Vagina (tissue), 2 donors: ENCODE measurements around the gene RAB37. TPM values are rescaled to one million over a fixed set of nuclear protein-coding genes. Genes with fewer than 3 reads are reported as not detected.

Source experiments
- DNase-seq, 2 donors: peaks; one replicate each; pipeline ENCODE4 v3.0.0-alpha.2; 2017; ENCODE audit errors: extremely low spot score in 2 of 2
- H3K27ac ChIP-seq: fragments of 200-600 bp; sonication (generic); one replicate; pipeline ENCODE4 v1.5.1; 2019
- H3K27me3 ChIP-seq: fragments of 200-600 bp; sonication (generic); one replicate; pipeline ENCODE4 v1.5.1; 2019
- H3K36me3 ChIP-seq, 2 donors: fragments of 200-600 bp; sonication (generic); one replicate each; pipeline ENCODE4 v1.5.1; 2017 to 2019
- H3K4me1 ChIP-seq: fragments of 200-600 bp; sonication (generic); one replicate; pipeline ENCODE4 v1.5.1; 2019
- H3K4me3 ChIP-seq, 2 donors: fragments of 200-600 bp; sonication (generic); 1 replicate in 1 of 2; 2 replicates in 1 of 2; pipeline ENCODE4 v1.5.1; 2016 to 2019
- H3K9me3 ChIP-seq: fragments of 200-600 bp; sonication (generic); one replicate; pipeline ENCODE4 v1.5.1; 2019
- POLR2A ChIP-seq, 2 donors: fragments of 450-650 bp; IDR thresholded peaks; one replicate each; pipeline ENCODE4 v1.6.1; 2017; ENCODE audit warnings: antibody characterized with exemption in 2 of 2, mild to moderate bottlenecking in 2 of 2, moderate library complexity in 2 of 2
- POLR2AphosphoS5 ChIP-seq, 2 donors: sonication (generic); formaldehyde crosslinking; IDR thresholded peaks; one replicate each; pipeline ENCODE4 v1.9.0; 2017; ENCODE audit warnings: antibody characterized with exemption in 2 of 2, mild to moderate bottlenecking in 2 of 2, low read depth in 1 of 2; ENCODE audit not compliant: insufficient read depth in 1 of 2
- intact Hi-C: fragments of 100-400 bp; cut with DNase I; formaldehyde crosslinking; loops from one replicate; pipeline ENCODE4 v1.15.1; 2023
- total RNA-seq: library from RNA; depleted of rRNA; stranded (reverse); fragments of >200 nt; gene quantifications from one replicate; pipeline ENCODE4 v1.2.3, GENCODE V29; 2016
- TF ChIP-seq, protein P1 (sequence below), 3 experiments: fragments of 450-650 bp in 2 of 3; fragments of 200-600 bp in 1 of 3; sonication (generic) in 1 of 3; IDR thresholded peaks; one replicate each; pipeline ENCODE4 v1.5.1; 2017 to 2019; ENCODE audit warnings: antibody characterized with exemption in 3 of 3, mild to moderate bottlenecking in 2 of 3, moderate library complexity in 2 of 3

The RAB37 gene
- total RNA-seq, 1 donor from 2014 or later: 7.1 TPM

DNA sequence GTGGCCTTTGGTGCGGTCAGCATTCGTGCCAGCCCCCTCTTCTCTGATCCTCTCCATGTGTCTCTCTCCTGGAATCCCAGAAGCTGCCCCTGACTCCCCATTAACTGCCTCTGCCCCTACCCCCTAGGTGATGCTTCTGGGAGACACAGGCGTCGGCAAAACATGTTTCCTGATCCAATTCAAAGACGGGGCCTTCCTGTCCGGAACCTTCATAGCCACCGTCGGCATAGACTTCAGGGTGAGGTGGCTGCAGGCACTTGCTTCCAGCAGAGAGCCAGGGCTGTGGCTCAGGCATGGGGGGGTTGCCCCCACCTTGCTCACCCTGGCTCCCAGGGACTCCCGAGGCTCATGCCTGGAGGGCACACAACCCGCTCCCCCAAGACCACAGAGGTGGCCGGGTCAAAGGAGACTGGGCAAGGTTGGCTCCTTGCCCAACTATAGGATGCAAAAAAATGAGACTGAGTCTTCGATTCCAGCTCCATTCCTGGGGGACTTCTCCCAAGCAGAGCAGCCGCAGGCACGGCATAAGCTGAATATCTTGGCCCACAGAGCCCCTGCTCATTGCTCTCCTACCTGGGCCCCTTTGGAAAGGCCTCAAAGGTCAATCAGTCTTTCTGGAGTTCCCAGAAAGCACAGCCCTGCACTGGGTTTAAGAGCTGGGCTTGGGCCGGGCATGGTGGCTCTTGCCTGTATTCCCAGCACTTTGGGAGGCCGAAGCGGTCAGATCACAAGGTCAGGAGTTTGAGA is 3.8 kb downstream of the RAB37 start:
- H3K4me3 ChIP-seq: no peak overlapping the region
- no peaks in the 10 kb centered on the region for H3K27me3 ChIP-seq
- no peak overlapping the region for H3K27ac ChIP-seq
- TF ChIP-seq POLR2AphosphoS5 (IDR thresholded peaks at IDR 0.05; ENCODE audit: insufficient read depth in 1 of 2, low read depth in 1 of 2) (no peak), POLR2A (IDR thresholded peaks at IDR 0.05) (no peak)
- TF ChIP-seq, protein P1, sequence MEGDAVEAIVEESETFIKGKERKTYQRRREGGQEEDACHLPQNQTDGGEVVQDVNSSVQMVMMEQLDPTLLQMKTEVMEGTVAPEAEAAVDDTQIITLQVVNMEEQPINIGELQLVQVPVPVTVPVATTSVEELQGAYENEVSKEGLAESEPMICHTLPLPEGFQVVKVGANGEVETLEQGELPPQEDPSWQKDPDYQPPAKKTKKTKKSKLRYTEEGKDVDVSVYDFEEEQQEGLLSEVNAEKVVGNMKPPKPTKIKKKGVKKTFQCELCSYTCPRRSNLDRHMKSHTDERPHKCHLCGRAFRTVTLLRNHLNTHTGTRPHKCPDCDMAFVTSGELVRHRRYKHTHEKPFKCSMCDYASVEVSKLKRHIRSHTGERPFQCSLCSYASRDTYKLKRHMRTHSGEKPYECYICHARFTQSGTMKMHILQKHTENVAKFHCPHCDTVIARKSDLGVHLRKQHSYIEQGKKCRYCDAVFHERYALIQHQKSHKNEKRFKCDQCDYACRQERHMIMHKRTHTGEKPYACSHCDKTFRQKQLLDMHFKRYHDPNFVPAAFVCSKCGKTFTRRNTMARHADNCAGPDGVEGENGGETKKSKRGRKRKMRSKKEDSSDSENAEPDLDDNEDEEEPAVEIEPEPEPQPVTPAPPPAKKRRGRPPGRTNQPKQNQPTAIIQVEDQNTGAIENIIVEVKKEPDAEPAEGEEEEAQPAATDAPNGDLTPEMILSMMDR (IDR thresholded peaks at IDR 0.05): no peak
- no peaks in the 10 kb centered on the region for H3K36me3 ChIP-seq
- no peaks in the 10 kb centered on the region for H3K9me3 ChIP-seq
- peaks cover 38% of the 10 kb centered on the region for H3K4me1 ChIP-seq
- DNase-seq: no peak
- intact Hi-C loops: no loop called here

DNA sequence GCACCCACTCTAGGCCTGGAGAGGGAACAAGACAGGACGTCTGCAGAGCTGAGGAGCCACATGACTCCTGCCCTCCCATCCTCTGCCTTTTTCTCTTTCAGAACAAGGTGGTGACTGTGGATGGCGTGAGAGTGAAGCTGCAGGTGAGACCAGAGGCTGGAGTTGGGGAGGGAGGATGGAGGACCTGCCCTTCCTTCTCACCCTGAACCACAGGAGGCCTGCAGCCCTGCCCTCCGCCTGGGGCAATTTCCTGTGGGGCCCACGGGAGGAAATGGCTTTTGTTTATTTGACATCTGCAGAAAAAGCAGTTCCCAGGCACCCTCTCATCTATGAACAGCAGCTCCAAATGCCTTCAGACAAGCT is 5.1 kb downstream of the RAB37 start:
- no peak for TF ChIP-seq POLR2A (IDR thresholded peaks at IDR 0.05)
- TF ChIP-seq, protein P1 (IDR thresholded peaks at IDR 0.05): no peak
- no peak for TF ChIP-seq POLR2AphosphoS5 (IDR thresholded peaks at IDR 0.05; ENCODE audit: insufficient read depth in 1 of 2, low read depth in 1 of 2)
- H3K27ac ChIP-seq: no peak overlapping the region
- no peaks in the 10 kb centered on the region for H3K27me3 ChIP-seq
- intact Hi-C loops: no loop called here
- no peaks in the 10 kb centered on the region for H3K36me3 ChIP-seq
- H3K4me1 ChIP-seq: peaks cover 27% of the 10 kb centered on the region
- no peak for DNase-seq
- no peak overlapping the region for H3K4me3 ChIP-seq
- no peaks in the 10 kb centered on the region for H3K9me3 ChIP-seq

DNA sequence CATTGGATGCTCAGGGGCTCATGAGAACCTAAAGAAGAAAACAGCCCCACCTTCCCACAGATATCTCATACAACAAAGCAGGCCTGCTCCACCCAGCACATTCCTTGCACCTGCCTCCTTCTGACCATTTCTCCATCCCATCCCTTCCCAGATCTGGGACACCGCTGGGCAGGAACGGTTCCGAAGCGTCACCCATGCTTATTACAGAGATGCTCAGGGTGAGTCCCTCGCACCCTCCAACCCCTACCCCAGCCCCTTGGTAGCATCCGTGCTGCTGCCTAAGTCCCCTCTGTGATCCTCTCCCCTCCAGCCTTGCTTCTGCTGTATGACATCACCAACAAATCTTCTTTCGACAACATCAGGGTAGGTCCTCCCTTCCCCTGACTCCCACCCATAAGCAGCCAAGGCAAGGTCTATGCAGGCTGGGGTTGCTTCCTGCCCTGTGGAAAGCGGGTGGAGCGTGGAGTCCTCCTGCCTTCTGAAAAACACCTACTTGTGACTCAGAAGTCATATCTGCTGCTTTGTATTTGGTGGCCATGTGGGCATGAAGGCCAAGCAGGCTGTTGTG is 6.0 kb downstream of the RAB37 start:
- Histone ChIP-seq H3K36me3 (no peaks in the 10 kb centered on the region), H3K9me3 (no peaks in the 10 kb centered on the region), H3K4me3 (no peak overlapping the region), H3K27me3 (no peaks in the 10 kb centered on the region), H3K4me1 (peaks cover 25% of the 10 kb centered on the region), H3K27ac (no peak overlapping the region)
- TF ChIP-seq, protein P1 (IDR thresholded peaks at IDR 0.05): no peak
- TF ChIP-seq POLR2AphosphoS5 (IDR thresholded peaks at IDR 0.05; ENCODE audit: insufficient read depth in 1 of 2, low read depth in 1 of 2) (no peak), POLR2A (IDR thresholded peaks at IDR 0.05) (no peak)
- no peak for DNase-seq
- intact Hi-C loops: no loop called here

DNA sequence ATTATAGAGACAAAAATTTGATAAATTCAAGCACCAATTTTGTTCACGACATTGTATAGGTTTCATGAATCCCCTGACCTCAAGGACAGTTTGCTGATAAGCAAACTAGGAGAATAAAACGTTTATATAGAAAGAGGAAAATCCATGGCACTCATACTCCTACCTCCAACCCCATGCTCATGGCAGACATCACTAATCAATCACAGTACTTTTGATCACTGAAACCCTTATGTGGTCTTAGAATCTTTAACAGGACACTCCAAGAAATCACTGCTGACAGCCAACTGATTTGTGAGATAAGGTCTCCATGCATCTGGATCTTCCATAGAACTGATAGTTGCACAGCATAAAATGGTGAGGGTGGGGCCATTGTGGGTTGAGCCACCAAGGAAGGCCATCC is 6.7 kb downstream of the RAB37 start:
- no peak for DNase-seq
- H3K9me3 ChIP-seq: no peaks in the 10 kb centered on the region
- no peaks in the 10 kb centered on the region for H3K36me3 ChIP-seq
- H3K4me3 ChIP-seq: no peak overlapping the region
- no peak overlapping the region for H3K27ac ChIP-seq
- intact Hi-C loops: loop anchor here (2.0 kb wide), 1 partner anchor 121 kb away; no protein-coding TSS in a partner anchor
- TF ChIP-seq POLR2AphosphoS5 (IDR thresholded peaks at IDR 0.05; ENCODE audit: insufficient read depth in 1 of 2, low read depth in 1 of 2) (no peak), POLR2A (IDR thresholded peaks at IDR 0.05) (no peak)
- TF ChIP-seq, protein P1 (IDR thresholded peaks at IDR 0.05): no peak
- peaks cover 20% of the 10 kb centered on the region for H3K4me1 ChIP-seq
- no peaks in the 10 kb centered on the region for H3K27me3 ChIP-seq

DNA sequence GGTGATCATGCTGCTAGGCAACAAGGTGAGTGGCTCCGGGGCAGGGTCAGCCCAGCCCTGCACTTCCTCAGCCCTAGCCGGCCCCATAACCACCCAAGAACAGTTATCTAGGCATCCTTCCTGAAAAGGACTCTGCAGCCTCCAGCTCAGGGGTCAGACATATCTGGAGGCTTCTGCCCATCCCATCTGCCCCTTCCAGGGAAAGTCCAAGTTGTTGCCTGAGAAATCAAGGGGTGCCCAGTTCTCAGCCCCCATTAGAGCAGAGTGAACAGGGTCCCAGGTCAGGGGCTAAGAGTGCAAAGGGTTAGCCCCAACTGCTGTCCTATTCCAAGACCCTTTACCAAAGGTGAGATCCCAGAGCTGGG is 7.3 kb downstream of the RAB37 start:
- Histone ChIP-seq H3K36me3 (no peaks in the 10 kb centered on the region), H3K9me3 (no peaks in the 10 kb centered on the region), H3K27ac (no peak overlapping the region), H3K27me3 (no peaks in the 10 kb centered on the region), H3K4me3 (no peak overlapping the region), H3K4me1 (peaks cover 25% of the 10 kb centered on the region)
- no peak for TF ChIP-seq POLR2AphosphoS5 (IDR thresholded peaks at IDR 0.05; ENCODE audit: insufficient read depth in 1 of 2, low read depth in 1 of 2)
- TF ChIP-seq, protein P1 (IDR thresholded peaks at IDR 0.05): no peak
- TF ChIP-seq POLR2A (IDR thresholded peaks at IDR 0.05): no peak
- no peak for DNase-seq
- intact Hi-C loops: loop anchor here (2.0 kb wide), 1 partner anchor 120 kb away; no protein-coding TSS in a partner anchor
